ENCODE measurements around the gene PHACTR1.

PHACTR1 gene

GRCh38 chr6:13097454-13097853 is 380.9 kb downstream of the PHACTR1 start:
- Histone ChIP-seq H2BK5ac (ENCODE audit: low read length) (no peak overlapping the region), H3K79me1 (ENCODE audit: low read depth, low read length) (no peaks in the 10 kb centered on the region), H3K4ac (ENCODE audit: low read length) (no peak overlapping the region), H2AK5ac (ENCODE audit: low read depth, low read length) (no peak overlapping the region), H2BK120ac (ENCODE audit: low read depth, low read length) (no peak overlapping the region), H3K9ac (ENCODE audit: low read depth, low read length, poor library complexity) (no peak overlapping the region), H4K8ac (ENCODE audit: low read depth, low read length) (no peak overlapping the region), H2BK15ac (ENCODE audit: low read length) (no peak overlapping the region), H3K36me3 (replicated peaks in 1 of 2; ENCODE audit: control insufficient read depth in 2 of 2, insufficient read depth in 2 of 2, low read length in 2 of 2) (no peaks in the 10 kb centered on the region), H3K9me3 (replicated peaks in 1 of 2; ENCODE audit: control insufficient read depth in 2 of 2, insufficient read depth in 1 of 2, low read depth in 1 of 2, low read length in 2 of 2) (peaks cover 0 to 2% of the 10 kb centered on the region in 2 donors), H3K23ac (ENCODE audit: low read depth, low read length, poor library complexity) (no peak overlapping the region), H3K4me3 (ENCODE audit: low read length in 2 of 2) (no peak overlapping the region), H3K27me3 (ENCODE audit: control insufficient read depth in 3 of 3, insufficient read depth in 3 of 3, low read depth in 1 of 3, low read length in 3 of 3) (no peaks in the 10 kb centered on the region), H2BK12ac (ENCODE audit: low read length) (no peak overlapping the region), H2AFZ (ENCODE audit: low read length) (no peak overlapping the region), H3K14ac (ENCODE audit: low read length) (no peak overlapping the region), H4K91ac (ENCODE audit: low read depth, low read length, poor library complexity) (no peak overlapping the region), H3K18ac (ENCODE audit: low read length) (no peak overlapping the region), H3K4me2 (ENCODE audit: insufficient read depth, low read length, poor library complexity, severe bottlenecking) (no peak overlapping the region), H3K27ac (replicated peaks; ENCODE audit: low read length) (no peak overlapping the region), H3K4me1 (ENCODE audit: control insufficient read depth in 2 of 2, insufficient read depth in 1 of 2, low read depth in 1 of 2, low read length in 2 of 2) (peaks cover 0 to 6% of the 10 kb centered on the region in 2 donors)
- WGBS, 2 donors (ENCODE audit: extremely low coverage in 2 of 2, insufficient read length in 2 of 2, insufficient replicate concordance in 1 of 2) = no CpG with 5 or more reads among the region's 1 CpG
- no peak for DNase-seq (ENCODE audit: low spot score)

- no peak overlapping the region for H2BK15ac ChIP-seq (ENCODE audit: low read length)
- no peaks in the 10 kb centered on the region for H3K79me1 ChIP-seq (ENCODE audit: low read depth, low read length)
Measured at GRCh38 chr6:13098006-13098405, 381.4 kb downstream of the PHACTR1 start.

GRCh38 chr6:13098793-13099570 is 382.4 kb downstream of the PHACTR1 start:
- no peak overlapping the region for H3K4me2 ChIP-seq (ENCODE audit: insufficient read depth, low read length, poor library complexity, severe bottlenecking)

More at GRCh38 chr6:13098006-13098405, 381.4 kb downstream of the PHACTR1 start:
- Histone ChIP-seq H3K4me2 (ENCODE audit: insufficient read depth, low read length, poor library complexity, severe bottlenecking) (no peak overlapping the region), H2AK5ac (ENCODE audit: low read depth, low read length) (no peak overlapping the region), H3K18ac (ENCODE audit: low read length) (no peak overlapping the region), H2AFZ (ENCODE audit: low read length) (no peak overlapping the region), H2BK120ac (ENCODE audit: low read depth, low read length) (no peak overlapping the region), H3K14ac (ENCODE audit: low read length) (no peak overlapping the region), H3K9ac (ENCODE audit: low read depth, low read length, poor library complexity) (no peak overlapping the region), H3K27ac (replicated peaks; ENCODE audit: low read length) (no peak overlapping the region), H2BK5ac (ENCODE audit: low read length) (no peak overlapping the region), H2BK12ac (ENCODE audit: low read length) (no peak overlapping the region), H3K4ac (ENCODE audit: low read length) (no peak overlapping the region), H4K8ac (ENCODE audit: low read depth, low read length) (no peak overlapping the region), H3K4me1 (ENCODE audit: control insufficient read depth in 2 of 2, insufficient read depth in 1 of 2, low read depth in 1 of 2, low read length in 2 of 2) (peaks cover 0 to 6% of the 10 kb centered on the region in 2 donors), H3K9me3 (replicated peaks in 1 of 2; ENCODE audit: control insufficient read depth in 2 of 2, insufficient read depth in 1 of 2, low read depth in 1 of 2, low read length in 2 of 2) (peaks cover 0 to 2% of the 10 kb centered on the region in 2 donors), H4K91ac (ENCODE audit: low read depth, low read length, poor library complexity) (no peak overlapping the region), H3K4me3 (ENCODE audit: low read length in 2 of 2) (no peak overlapping the region), H3K36me3 (replicated peaks in 1 of 2; ENCODE audit: control insufficient read depth in 2 of 2, insufficient read depth in 2 of 2, low read length in 2 of 2) (no peaks in the 10 kb centered on the region), H3K23ac (ENCODE audit: low read depth, low read length, poor library complexity) (no peak overlapping the region), H3K27me3 (ENCODE audit: control insufficient read depth in 3 of 3, insufficient read depth in 3 of 3, low read depth in 1 of 3, low read length in 3 of 3) (no peaks in the 10 kb centered on the region)
- DNase-seq (ENCODE audit: low spot score) = no peak

GRCh38 chr6:13099771-13100170 is 383.2 kb downstream of the PHACTR1 start:
- H2BK5ac ChIP-seq (ENCODE audit: low read length) = no peak overlapping the region
- H4K8ac ChIP-seq (ENCODE audit: low read depth, low read length) = no peak overlapping the region
- no peaks in the 10 kb centered on the region for H3K79me1 ChIP-seq (ENCODE audit: low read depth, low read length)
- no peak overlapping the region for H3K14ac ChIP-seq (ENCODE audit: low read length)
- DNase-seq (ENCODE audit: low spot score) = no peak
- no peak overlapping the region for H3K4me2 ChIP-seq (ENCODE audit: insufficient read depth, low read length, poor library complexity, severe bottlenecking)
- H2BK12ac ChIP-seq (ENCODE audit: low read length) = no peak overlapping the region
- no peak overlapping the region for H3K23ac ChIP-seq (ENCODE audit: low read depth, low read length, poor library complexity)
- H3K4me1 ChIP-seq (ENCODE audit: control insufficient read depth in 2 of 2, insufficient read depth in 1 of 2, low read depth in 1 of 2, low read length in 2 of 2) = peaks cover 0 to 6% of the 10 kb centered on the region in 2 donors
- H2BK15ac ChIP-seq (ENCODE audit: low read length) = no peak overlapping the region
- no peaks in the 10 kb centered on the region for H3K27me3 ChIP-seq (ENCODE audit: control insufficient read depth in 3 of 3, insufficient read depth in 3 of 3, low read depth in 1 of 3, low read length in 3 of 3)
- H2AFZ ChIP-seq (ENCODE audit: low read length) = no peak overlapping the region
- no peaks in the 10 kb centered on the region for H3K36me3 ChIP-seq (replicated peaks in 1 of 2; ENCODE audit: control insufficient read depth in 2 of 2, insufficient read depth in 2 of 2, low read length in 2 of 2)
- no peak overlapping the region for H2BK120ac ChIP-seq (ENCODE audit: low read depth, low read length)
- no peak overlapping the region for H3K4me3 ChIP-seq (ENCODE audit: low read length in 2 of 2)
- H3K4ac ChIP-seq (ENCODE audit: low read length) = no peak overlapping the region
- H3K27ac ChIP-seq (replicated peaks; ENCODE audit: low read length) = no peak overlapping the region
- H2AK5ac ChIP-seq (ENCODE audit: low read depth, low read length) = no peak overlapping the region
- no peak overlapping the region for H3K9ac ChIP-seq (ENCODE audit: low read depth, low read length, poor library complexity)
- H4K91ac ChIP-seq (ENCODE audit: low read depth, low read length, poor library complexity) = no peak overlapping the region
- H3K9me3 ChIP-seq (replicated peaks in 1 of 2; ENCODE audit: control insufficient read depth in 2 of 2, insufficient read depth in 1 of 2, low read depth in 1 of 2, low read length in 2 of 2) = peaks cover 0 to 2% of the 10 kb centered on the region in 2 donors
- no peak overlapping the region for H3K18ac ChIP-seq (ENCODE audit: low read length)

More at GRCh38 chr6:13098793-13099570, 382.4 kb downstream of the PHACTR1 start:
- no peak overlapping the region for H3K4ac ChIP-seq (ENCODE audit: low read length)
- no peak overlapping the region for H3K4me3 ChIP-seq (ENCODE audit: low read length in 2 of 2)
- no peak overlapping the region for H2BK120ac ChIP-seq (ENCODE audit: low read depth, low read length)
- no peak overlapping the region for H3K14ac ChIP-seq (ENCODE audit: low read length)
- H2BK15ac ChIP-seq (ENCODE audit: low read length) = no peak overlapping the region
- peaks cover 0 to 6% of the 10 kb centered on the region in 2 donors for H3K4me1 ChIP-seq (ENCODE audit: control insufficient read depth in 2 of 2, insufficient read depth in 1 of 2, low read depth in 1 of 2, low read length in 2 of 2)
- H2AFZ ChIP-seq (ENCODE audit: low read length) = no peak overlapping the region
- H4K8ac ChIP-seq (ENCODE audit: low read depth, low read length) = no peak overlapping the region
- H3K27me3 ChIP-seq (ENCODE audit: control insufficient read depth in 3 of 3, insufficient read depth in 3 of 3, low read depth in 1 of 3, low read length in 3 of 3) = no peaks in the 10 kb centered on the region
- H2AK5ac ChIP-seq (ENCODE audit: low read depth, low read length) = no peak overlapping the region
- H3K27ac ChIP-seq (replicated peaks; ENCODE audit: low read length) = no peak overlapping the region
- no CpG with 5 or more reads among the region's 5 CpGs for WGBS, 2 donors (ENCODE audit: extremely low coverage in 2 of 2, insufficient read length in 2 of 2, insufficient replicate concordance in 1 of 2)
- H4K91ac ChIP-seq (ENCODE audit: low read depth, low read length, poor library complexity) = no peak overlapping the region
- H3K79me1 ChIP-seq (ENCODE audit: low read depth, low read length) = no peaks in the 10 kb centered on the region
- H2BK12ac ChIP-seq (ENCODE audit: low read length) = no peak overlapping the region
- H3K9ac ChIP-seq (ENCODE audit: low read depth, low read length, poor library complexity) = no peak overlapping the region
- H3K36me3 ChIP-seq (replicated peaks in 1 of 2; ENCODE audit: control insufficient read depth in 2 of 2, insufficient read depth in 2 of 2, low read length in 2 of 2) = no peaks in the 10 kb centered on the region
- no peak overlapping the region for H3K18ac ChIP-seq (ENCODE audit: low read length)
- H2BK5ac ChIP-seq (ENCODE audit: low read length) = no peak overlapping the region
- peaks cover 0 to 2% of the 10 kb centered on the region in 2 donors for H3K9me3 ChIP-seq (replicated peaks in 1 of 2; ENCODE audit: control insufficient read depth in 2 of 2, insufficient read depth in 1 of 2, low read depth in 1 of 2, low read length in 2 of 2)
- DNase-seq (ENCODE audit: low spot score) = no peak
- no peak overlapping the region for H3K23ac ChIP-seq (ENCODE audit: low read depth, low read length, poor library complexity)
